Esophagus squamous epithelium (tissue), 4 donors: ENCODE measurements around the gene FETUB.

Source experiments
- POLR2A ChIP-seq, 4 donors: fragments of 450-650 bp; IDR thresholded peaks; one replicate each; pipeline ENCODE4 v1.6.1; 2017; ENCODE audit warnings: antibody characterized with exemption in 4 of 4, mild to moderate bottlenecking in 4 of 4, moderate library complexity in 3 of 4
- TF ChIP-seq, protein P1 (sequence below), 6 experiments: fragments of 450-650 bp in 4 of 6; fragments of 200-600 bp in 2 of 6; sonication (generic) in 2 of 6; IDR thresholded peaks; one replicate each; pipeline ENCODE4 v1.5.1; 2016 to 2019; ENCODE audit warnings: antibody characterized with exemption in 6 of 6, mild to moderate bottlenecking in 4 of 6, moderate library complexity in 4 of 6

DNA sequence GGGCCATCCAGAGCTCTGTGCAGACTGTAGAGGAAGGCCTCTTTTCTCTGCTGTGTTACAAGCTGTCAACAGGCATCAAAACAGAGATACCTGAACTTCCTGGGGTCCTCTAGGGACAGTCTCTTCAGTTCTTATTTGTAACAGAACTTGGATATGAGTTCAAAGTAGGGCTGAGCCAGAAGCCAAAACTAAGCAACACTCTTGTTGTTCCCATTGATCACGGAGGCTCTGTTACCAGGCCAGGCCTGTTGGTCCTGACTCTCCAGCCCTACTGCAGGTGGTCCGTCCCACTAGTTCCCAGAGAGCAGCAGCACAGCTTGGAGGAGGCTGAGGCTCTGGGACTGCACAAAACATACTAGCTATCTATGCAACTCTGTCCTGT lies 40.4 kb upstream of the FETUB start:
- TF ChIP-seq, protein P1, sequence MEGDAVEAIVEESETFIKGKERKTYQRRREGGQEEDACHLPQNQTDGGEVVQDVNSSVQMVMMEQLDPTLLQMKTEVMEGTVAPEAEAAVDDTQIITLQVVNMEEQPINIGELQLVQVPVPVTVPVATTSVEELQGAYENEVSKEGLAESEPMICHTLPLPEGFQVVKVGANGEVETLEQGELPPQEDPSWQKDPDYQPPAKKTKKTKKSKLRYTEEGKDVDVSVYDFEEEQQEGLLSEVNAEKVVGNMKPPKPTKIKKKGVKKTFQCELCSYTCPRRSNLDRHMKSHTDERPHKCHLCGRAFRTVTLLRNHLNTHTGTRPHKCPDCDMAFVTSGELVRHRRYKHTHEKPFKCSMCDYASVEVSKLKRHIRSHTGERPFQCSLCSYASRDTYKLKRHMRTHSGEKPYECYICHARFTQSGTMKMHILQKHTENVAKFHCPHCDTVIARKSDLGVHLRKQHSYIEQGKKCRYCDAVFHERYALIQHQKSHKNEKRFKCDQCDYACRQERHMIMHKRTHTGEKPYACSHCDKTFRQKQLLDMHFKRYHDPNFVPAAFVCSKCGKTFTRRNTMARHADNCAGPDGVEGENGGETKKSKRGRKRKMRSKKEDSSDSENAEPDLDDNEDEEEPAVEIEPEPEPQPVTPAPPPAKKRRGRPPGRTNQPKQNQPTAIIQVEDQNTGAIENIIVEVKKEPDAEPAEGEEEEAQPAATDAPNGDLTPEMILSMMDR (IDR thresholded peaks at IDR 0.05), result no peak
- no peak for TF ChIP-seq POLR2A (IDR thresholded peaks at IDR 0.05)
